Measurements from ENCODE around the gene NLK. TPM values are rescaled to one million over a fixed set of nuclear protein-coding genes. Genes with fewer than 3 reads are reported as not detected.
A peak's percentile ranks its signal among the peaks of the same experiment; 100 is the strongest.

Gene NLK
- total and polyA plus RNA-seq, 10 of the 15 experiments (the other 5 are each of a cell fraction or from before 2014, with no cell fraction given): 5.0 to 22.9 (median 15.0) TPM

GRCh38 chr17:27997044-27997401 lies 45.5 kb upstream of the NLK start (continued):
- TF ChIP-seq HCFC1 (IDR thresholded peaks at IDR 0.05; ENCODE audit: low read length) (no peak), ETV6 (conservative IDR thresholded peaks at IDR 0.05 in 1 of 2, IDR thresholded peaks at IDR 0.05 in 1 of 2; ENCODE audit: borderline replicate concordance in 1 of 2, low read depth in 1 of 2) (no peak)

- intact Hi-C loops (cut with micrococcal nuclease; ENCODE audit: unreplicated experiment): no loop called here
- Histone ChIP-seq H3K9ac (ENCODE audit: control insufficient read depth, insufficient read depth, low read length) (no peak overlapping the region), H3K9me3 (replicated peaks; ENCODE audit: control insufficient read depth, insufficient read depth, low read length) (no peaks in the 10 kb centered on the region), H3K4me1 (ENCODE audit: control insufficient read depth, insufficient read depth, low read length) (no peaks in the 10 kb centered on the region), H2AFZ (ENCODE audit: control insufficient read depth, low read depth, low read length) (no peak overlapping the region), H3K27ac (ENCODE audit: control insufficient read depth, insufficient read depth) (no peak overlapping the region), H3K4me3 (no peak overlapping the region), H4K20me1 (ENCODE audit: control insufficient read depth, insufficient read depth) (no peaks in the 10 kb centered on the region), H3K4me2 (ENCODE audit: control insufficient read depth, insufficient read depth) (no peak overlapping the region), H3K27me3 (replicated peaks in 1 of 2; ENCODE audit: control insufficient read depth in 2 of 2, insufficient read depth in 2 of 2, low read length in 1 of 2) (peaks cover 0 to 2% of the 10 kb centered on the region in 2 experiments; a peak in 1 of 4 replicates), H3K79me2 (ENCODE audit: control insufficient read depth, insufficient read depth, low read length) (no peaks in the 10 kb centered on the region), H3K36me3 (ENCODE audit: control insufficient read depth in 2 of 2, insufficient read depth in 2 of 2, low read length in 1 of 2) (no peaks in the 10 kb centered on the region)
- DNase-seq (ENCODE audit: low read depth, low spot score): no peak
- ChIA-PET SMC1A (ENCODE audit: uncharacterized antibody, unreplicated experiment) (interaction anchor here (1.1 kb wide), 2 partner anchors 11 to 104 kb away, joined by 3 to 4 read pairs; partner anchors contain the start of gene LYRM9), RAD21 (ENCODE audit: unreplicated experiment) (no interaction called here), POLR2A (no interaction called here), CTCF (interaction anchor here (0.6 to 1.4 kb wide), 2 partner anchors 103 to 139 kb away, joined by 3 to 4 read pairs; no protein-coding TSS in a partner anchor)
- peak; percentile 45; the same call in 2 of the 3 replicates for ATAC-seq
- no peak for FAIRE-seq
- 0% methylated on average over 3 of the region's 3 CpGs for WGBS (ENCODE audit: insufficient coverage, insufficient replicate concordance, low lambda C conversion rate, missing lambda C conversion rate)
- TF ChIP-seq CHD4 (IDR thresholded peaks at IDR 0.05): no peak
- TF ChIP-seq SPI1 (IDR thresholded peaks at IDR 0.05; ENCODE audit: borderline replicate concordance, insufficient read depth, low read depth, low read length): peak; percentile 54; the same call in 1 of the 2 replicates
- TF ChIP-seq IKZF1 (conservative IDR thresholded peaks at IDR 0.05): 0 out of 2 replicates have a peak, but pooled peaks have one; percentile 21
- no TSS peak for BruUV-seq (replicated peaks)
- in situ Hi-C loops (cut with MboI): no loop called here
Observed at GRCh38 chr17:27997522-27997921, 45.0 kb upstream of the NLK start.

DNA sequence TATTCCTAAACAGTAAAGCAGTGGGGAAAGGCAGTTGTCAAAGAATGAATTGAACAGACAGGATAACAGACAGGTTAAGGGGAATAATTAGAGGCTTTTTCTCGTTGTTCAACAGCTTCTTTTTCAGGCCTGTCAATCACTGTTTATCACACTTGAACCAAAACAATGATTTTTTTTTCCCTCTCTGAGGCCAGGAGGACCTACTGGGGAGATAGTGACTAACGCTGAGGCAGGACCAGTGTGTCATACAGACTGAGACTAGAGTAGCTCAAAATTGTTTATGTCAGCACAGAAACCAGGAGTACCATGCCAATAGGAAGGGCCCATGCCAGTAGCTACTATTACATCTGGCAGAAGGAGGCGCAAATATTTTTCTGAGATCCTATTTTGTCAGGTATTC lies 41.3 kb upstream of the NLK start:
- H3K9me3 ChIP-seq (replicated peaks; ENCODE audit: control insufficient read depth, insufficient read depth, low read length): no peaks in the 10 kb centered on the region
- ATAC-seq: no peak
- CTCF ChIA-PET: interaction anchor here (1.0 to 1.5 kb wide), 4 partner anchors 10 to 196 kb away, joined by 3 to 5 read pairs (median 3); no protein-coding TSS in a partner anchor
- no TSS peak for BruUV-seq (replicated peaks)
- H2AFZ ChIP-seq (ENCODE audit: control insufficient read depth, low read depth, low read length): no peak overlapping the region
- DNase-seq (ENCODE audit: low read depth, low spot score): no peak
- H3K36me3 ChIP-seq (ENCODE audit: control insufficient read depth in 2 of 2, insufficient read depth in 2 of 2, low read length in 1 of 2): no peaks in the 10 kb centered on the region
- no peaks in the 10 kb centered on the region for H3K79me2 ChIP-seq (ENCODE audit: control insufficient read depth, insufficient read depth, low read length)
- H3K27ac ChIP-seq (ENCODE audit: control insufficient read depth, insufficient read depth): no peak overlapping the region
- H3K4me3 ChIP-seq: no peak overlapping the region
- in situ Hi-C loops (cut with MboI) (no loop called here), intact Hi-C loops (cut with micrococcal nuclease; ENCODE audit: unreplicated experiment) (no loop called here)
- 30% methylated on average over 3 of the region's 3 CpGs for WGBS (ENCODE audit: insufficient coverage, insufficient replicate concordance, low lambda C conversion rate, missing lambda C conversion rate)
- RAD21 ChIA-PET (ENCODE audit: unreplicated experiment): no interaction called here
- H3K9ac ChIP-seq (ENCODE audit: control insufficient read depth, insufficient read depth, low read length): no peak overlapping the region
- no peaks in the 10 kb centered on the region for H4K20me1 ChIP-seq (ENCODE audit: control insufficient read depth, insufficient read depth)
- FAIRE-seq: no peak
- POLR2A ChIA-PET: no interaction called here
- peaks cover 0 to 2% of the 10 kb centered on the region in 2 experiments; a peak in 1 of 4 replicates for H3K27me3 ChIP-seq (replicated peaks in 1 of 2; ENCODE audit: control insufficient read depth in 2 of 2, insufficient read depth in 2 of 2, low read length in 1 of 2)
- SMC1A ChIA-PET (ENCODE audit: uncharacterized antibody, unreplicated experiment): interaction anchor here (0.9 to 1.6 kb wide), 2 partner anchors 21 to 357 kb away, joined by 3 to 6 read pairs; no protein-coding TSS in a partner anchor
- no peaks in the 10 kb centered on the region for H3K4me1 ChIP-seq (ENCODE audit: control insufficient read depth, insufficient read depth, low read length)
- H3K4me2 ChIP-seq (ENCODE audit: control insufficient read depth, insufficient read depth): no peak overlapping the region
- no peak for TF ChIP-seq WRNIP1 (IDR thresholded peaks at IDR 0.05; ENCODE audit: borderline replicate concordance, low read depth, low read length)
- TF ChIP-seq ZNF274 (IDR thresholded peaks at IDR 0.05; ENCODE audit: insufficient read depth, insufficient read length): no peak
- TF ChIP-seq, protein P1, sequence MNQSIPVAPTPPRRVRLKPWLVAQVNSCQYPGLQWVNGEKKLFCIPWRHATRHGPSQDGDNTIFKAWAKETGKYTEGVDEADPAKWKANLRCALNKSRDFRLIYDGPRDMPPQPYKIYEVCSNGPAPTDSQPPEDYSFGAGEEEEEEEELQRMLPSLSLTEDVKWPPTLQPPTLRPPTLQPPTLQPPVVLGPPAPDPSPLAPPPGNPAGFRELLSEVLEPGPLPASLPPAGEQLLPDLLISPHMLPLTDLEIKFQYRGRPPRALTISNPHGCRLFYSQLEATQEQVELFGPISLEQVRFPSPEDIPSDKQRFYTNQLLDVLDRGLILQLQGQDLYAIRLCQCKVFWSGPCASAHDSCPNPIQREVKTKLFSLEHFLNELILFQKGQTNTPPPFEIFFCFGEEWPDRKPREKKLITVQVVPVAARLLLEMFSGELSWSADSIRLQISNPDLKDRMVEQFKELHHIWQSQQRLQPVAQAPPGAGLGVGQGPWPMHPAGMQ (IDR thresholded peaks at IDR 0.05; ENCODE audit: borderline replicate concordance): no peak
- no peak for TF ChIP-seq RELA (IDR thresholded peaks at IDR 0.05; ENCODE audit: borderline replicate concordance, partially characterized antibody)
- no peak for TF ChIP-seq CTCF (IDR thresholded peaks at IDR 0.05 in 2 of 3, conservative IDR thresholded peaks at IDR 0.05 in 1 of 3; ENCODE audit: control insufficient read depth in 2 of 3, extremely low read depth in 1 of 3, insufficient read depth in 1 of 3, low read depth in 3 of 3, low read length in 3 of 3)
- TF ChIP-seq EZH2 (IDR thresholded peaks at IDR 0.05; ENCODE audit: borderline replicate concordance, control insufficient read depth, low read depth, low read length): no peak
- TF ChIP-seq MYC (IDR thresholded peaks at IDR 0.05; ENCODE audit: insufficient read depth, insufficient read length, insufficient replicate concordance, low read length, severe bottlenecking): no peak

Measured in GM12878 (cell line).